NCI-H226 (cell line): Measurements from ENCODE around the gene NPRL2.
A peak's percentile ranks its signal among the peaks of the same experiment; 100 is the strongest.
"Not testable (repeated sequence)": the region's sequence is repeated elsewhere in the genome, so short reads cannot be mapped to it uniquely, and the experiment has no call there.

Experiments
- DNase-seq: peaks from one replicate; pipeline ENCODE4 v3.0.0-alpha.2; 2015

NPRL2 gene

DNA sequence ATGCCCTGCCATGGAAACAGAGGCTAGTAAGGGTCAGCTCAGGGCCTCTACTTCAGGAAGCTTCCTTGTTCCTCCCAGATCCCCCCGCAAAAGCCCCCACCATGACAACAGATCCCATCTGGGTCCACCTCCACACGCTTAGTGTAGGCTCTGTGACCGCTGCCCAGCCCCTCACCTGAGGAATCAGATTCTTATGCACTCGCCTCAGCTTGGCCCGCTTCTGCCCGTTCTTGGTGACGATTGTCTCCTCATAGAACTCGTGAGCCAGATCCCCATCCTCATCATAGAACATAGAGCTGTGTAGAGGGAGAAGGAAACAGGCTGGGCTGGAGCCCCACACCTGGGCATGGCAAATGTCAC, 24.4 kb downstream of the NPRL2 start:
- DNase-seq = no peak

DNA sequence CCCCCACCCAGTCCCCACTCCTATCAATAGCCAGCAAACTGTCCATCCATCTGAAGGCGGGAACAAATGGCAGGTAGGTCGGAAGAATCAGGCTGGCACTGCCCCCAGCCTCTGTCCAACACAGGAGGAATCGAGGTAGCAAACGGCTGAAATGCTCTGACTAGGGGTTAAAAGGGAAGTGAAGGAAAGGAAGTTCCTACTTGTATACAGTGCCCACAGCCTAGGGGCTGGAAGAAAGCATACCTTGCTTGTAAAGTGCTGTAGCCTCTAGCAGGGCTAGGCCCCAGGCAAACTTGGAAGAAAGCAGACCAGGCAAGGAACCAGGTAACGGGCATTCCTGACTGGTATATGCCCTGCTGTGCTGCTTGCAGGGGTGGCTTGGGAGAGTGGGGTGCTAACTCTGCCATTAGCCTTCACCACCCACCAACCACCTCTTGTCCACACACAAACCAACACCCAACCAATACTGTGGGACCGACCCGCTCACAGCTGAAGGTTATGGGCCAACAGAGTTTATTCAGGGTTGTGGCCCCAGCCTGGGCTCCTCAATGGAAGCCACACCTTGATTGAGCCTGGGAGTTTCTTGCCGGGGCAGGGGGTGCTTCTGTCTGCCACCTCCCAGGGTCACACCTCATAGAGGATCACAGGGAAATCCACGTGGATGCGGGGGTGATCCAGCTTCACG, 24.9 kb downstream of the NPRL2 start:
- DNase-seq = no peak

DNA sequence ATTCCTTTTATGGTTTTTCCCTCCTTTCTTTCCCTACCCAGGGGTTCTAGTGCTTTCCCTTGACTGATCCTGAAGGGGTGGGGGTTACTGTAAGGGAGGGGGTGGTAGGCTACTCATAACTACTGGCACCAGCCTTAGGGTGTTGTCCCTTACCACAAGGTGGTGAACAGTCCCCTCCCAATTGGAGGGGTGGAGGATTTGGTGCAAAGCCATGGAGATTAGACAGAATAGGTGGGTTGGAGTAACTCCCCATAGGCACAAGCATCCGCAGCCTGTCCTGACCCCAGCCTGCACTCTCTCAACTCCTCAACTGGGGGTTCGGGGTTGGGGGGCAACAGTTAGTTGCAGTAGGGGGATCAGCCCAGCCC, 25.5 kb downstream of the NPRL2 start:
- no peak for DNase-seq

DNA sequence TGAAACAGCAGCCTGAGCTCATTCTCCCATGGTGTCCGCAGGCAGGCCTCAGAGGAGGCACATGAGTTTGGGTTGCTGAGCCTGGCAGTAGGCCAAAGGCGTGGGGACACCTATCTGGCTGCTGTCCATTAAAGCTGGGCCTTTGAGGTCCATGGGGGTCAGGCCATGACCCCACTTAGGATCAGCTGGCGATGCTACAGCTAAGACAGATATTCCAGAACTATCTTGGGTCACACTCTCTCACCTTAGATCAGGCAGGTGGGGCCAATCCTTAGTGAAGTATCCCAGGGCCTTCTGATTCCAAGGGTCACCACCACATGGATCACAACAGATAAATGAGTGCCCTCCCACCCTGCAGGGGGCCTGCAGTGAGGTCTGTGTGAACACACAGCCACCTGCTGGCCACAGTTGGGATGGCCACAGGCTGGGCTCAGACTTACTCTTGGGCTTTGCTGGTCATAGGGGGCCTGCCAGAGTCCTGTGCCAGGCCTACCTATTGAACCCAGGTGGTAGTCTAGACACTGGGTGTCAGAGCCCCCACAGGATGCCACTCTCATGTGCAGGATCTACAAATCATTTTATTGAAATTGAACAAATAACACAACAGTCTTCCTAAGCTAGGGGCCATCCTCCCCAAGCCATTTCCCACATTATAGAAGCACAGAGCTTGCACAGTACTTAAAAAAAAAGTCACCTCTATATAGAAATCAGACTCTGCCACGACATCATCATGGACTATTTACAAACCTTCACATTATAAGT, 26.0 kb downstream of the NPRL2 start:
- DNase-seq = no peak

DNA sequence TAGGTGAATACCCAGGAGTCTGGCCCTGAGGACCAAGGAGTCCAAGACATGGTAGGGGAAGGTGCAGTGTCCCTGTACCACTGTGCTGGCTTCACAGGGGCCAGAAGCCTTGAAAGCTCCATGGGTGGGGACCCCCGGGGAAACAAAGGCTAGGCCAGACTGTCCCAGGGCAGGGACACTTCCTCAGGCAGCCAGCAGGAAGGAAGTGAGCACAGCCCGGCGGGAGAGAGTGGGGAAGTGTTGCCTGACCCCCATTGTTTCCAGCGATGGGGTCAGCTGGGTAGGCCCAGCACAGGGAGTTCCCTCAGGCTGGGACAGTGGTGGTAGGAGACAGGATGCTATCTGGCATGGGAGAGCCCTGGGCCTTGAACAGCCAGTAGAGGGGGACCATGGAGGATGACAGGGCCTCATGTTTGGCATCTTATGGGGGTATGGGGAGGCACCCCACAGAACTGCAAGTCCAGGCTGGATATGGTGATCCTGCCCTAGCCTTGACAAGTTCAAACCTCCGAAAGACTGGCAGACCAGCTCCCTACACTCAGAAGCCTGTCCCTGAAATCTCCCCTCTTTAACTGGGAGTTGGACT, 26.9 kb downstream of the NPRL2 start:
- DNase-seq = no peak

DNA sequence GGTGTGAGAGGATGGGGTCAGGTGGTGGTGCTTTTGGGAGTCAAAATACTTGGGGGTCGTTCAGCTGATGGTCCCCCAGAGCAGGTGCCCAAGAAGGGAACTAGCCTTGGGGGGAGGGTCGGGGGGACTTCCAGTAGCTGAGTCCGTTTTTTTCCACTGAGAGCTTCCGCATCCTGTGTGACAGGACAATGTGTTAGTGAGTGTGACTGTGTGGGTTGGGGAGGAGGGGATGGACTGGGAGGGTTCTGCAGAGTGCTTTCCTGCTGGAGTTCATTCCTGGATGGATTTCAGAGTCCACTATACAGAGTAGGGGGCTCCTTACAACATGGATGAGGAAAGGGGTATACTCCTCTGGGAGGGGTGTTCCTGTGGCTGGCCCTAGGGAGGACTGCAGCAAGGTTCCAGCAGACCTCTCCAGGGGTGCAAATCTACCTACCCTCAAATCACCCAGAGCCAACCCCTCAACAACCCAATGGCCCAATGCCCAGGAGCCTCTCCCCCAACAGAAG, 27.4 kb downstream of the NPRL2 start:
- no peak for DNase-seq

DNA sequence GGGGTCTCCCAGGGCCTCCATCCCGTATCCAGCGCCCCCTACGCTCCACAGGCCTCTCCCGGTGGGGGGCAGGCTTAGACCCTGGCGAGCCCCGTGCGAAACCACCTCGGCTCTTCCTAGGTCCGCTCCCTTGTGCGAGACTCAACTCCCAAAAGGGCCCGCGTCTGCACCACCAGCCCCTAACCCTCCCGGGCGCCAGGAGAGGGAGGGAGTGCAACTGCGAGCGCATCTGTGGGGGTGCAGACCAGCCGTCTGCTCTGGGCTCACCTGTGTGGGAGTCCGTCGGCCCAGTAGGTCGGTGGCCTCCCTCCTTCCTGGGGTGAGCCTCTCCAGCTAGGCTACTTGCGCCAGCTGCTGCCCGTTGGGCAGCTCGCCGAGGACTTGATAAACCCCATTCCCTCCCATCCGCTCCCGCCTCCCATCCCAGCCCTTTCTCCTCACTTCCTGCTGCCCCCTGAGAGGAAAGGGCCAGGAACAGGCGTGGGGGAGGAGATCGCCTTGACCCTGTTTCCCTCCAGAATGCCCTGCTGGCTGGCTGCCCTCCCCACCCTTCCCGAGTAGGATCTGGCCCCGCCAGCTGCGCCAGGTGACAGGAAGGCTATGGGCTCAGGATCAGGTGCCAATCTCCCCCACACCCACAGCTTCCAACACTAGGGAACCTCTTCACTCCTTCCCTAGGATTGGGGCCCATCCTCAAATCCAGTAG, 28.0 kb downstream of the NPRL2 start, which contains the start of gene HYAL2:
Gene HYAL2, minus strand, starts transcription at position 360 of the 706 bp plus-strand sequence. CDS start 2,256 bp downstream, outside the sequence.
- no peak for DNase-seq

DNA sequence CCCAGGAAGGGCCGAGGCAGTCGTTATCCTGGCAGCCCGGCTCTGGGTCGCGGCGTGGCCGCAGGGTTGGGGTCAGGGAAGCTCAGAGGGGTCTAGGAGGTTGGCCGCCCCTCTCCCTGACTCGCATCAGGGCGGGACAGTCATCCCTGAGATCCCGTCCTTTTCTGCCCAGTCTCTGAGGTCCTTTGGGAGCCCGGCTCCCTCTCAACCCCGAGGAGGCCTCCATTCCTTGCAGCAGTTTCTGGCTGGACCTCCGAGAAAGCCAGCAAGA, 28.5 kb downstream of the NPRL2 start:
- DNase-seq = no peak

DNA sequence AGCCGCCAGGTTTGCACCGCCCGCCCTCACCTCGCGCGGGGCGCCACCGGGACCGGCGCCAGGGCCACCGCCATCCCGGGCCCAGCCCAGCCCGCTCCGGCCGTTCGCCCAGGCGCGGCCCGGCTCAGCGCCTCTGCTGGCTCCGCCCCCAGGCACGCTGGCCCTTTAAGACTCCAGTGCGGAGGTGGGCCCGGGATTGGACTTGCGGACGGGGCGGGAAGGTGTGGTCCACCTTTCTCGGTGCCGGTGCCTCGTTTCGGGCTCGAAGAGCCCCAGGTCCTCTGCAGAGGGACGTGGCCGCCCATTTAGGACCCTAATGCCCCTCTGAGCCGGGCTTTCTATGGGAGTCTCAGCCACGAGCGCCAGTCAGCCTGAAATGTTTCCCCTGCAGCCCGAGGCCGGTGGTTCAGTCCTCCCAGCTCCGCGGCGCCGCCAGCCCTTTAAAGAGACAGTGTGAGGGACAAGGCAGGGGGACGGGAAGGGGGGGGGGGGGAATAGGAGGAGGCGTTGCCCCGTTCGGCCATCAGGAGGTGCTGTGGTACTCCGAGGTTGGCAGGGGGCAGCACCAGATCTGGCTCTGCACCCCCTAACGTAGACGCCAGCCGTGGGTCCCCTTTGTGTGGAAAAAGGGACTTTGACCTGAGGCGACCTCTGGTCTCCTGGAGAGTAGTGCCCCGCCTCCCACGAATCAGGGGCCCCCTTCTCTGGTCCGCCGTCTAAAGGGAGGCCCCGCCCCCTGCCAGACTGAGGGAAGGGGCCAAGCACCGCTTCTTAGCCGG, 29.1 kb downstream of the NPRL2 start:
- peak; percentile 69 for DNase-seq

DNA sequence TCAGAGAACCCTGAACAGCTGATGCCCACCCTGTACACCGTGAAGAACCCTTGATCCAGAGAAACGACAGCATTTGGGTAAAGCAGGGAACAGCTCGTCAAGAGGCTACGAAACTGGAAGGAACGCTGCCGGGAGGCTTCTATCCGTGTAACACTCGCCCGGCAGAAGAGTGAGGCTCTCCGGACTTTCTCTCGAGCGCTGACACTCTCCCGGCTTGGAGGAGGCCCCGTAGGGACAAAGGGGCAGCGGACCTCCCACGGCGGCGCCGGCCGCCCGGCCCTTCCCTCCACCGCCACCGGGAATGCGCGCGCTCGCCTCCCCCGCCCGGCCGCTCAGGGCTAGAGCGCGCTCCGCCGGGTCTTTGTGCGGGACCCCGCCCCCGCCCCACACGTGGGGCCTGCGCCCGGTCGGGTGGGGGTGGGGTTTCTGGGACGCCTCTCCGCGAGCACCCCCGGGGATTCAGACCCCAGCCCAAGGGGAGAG, 29.7 kb downstream of the NPRL2 start:
- DNase-seq = no peak

DNA sequence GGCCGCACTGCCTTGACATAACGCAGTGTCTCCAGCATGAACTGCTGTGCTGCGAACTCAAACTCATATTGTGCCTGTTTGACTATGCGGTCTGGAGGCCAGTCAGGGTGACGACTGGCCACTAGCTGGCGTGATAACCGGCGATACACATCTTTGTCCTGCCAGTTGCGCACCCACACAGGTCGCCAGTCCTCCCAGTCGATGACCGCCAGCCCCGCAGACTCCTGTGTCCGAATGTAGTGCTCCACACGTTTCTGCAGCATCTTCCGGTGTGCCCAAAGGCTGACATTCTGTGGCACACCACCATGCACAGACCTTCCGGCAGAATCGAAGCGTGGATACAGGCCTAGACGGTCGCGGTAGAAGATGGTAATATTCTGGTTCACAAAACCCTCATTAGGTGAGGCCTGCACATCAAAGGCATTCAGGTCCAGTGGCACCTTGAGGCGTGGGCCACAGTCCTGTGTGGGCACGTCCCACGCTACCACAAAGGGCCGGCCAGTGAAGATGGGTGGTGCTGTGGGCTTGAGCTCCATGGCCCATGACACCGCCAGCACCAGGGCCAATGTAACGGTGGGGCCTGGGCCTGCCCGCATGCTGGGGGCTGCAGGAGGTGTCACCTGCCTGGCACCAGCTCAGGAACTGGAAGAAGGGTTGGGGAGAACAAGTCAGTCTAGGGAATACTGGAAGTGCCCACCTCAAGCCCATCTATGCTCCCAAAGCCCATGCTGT, 30.5 kb downstream of the NPRL2 start:
- no peak for DNase-seq

DNA sequence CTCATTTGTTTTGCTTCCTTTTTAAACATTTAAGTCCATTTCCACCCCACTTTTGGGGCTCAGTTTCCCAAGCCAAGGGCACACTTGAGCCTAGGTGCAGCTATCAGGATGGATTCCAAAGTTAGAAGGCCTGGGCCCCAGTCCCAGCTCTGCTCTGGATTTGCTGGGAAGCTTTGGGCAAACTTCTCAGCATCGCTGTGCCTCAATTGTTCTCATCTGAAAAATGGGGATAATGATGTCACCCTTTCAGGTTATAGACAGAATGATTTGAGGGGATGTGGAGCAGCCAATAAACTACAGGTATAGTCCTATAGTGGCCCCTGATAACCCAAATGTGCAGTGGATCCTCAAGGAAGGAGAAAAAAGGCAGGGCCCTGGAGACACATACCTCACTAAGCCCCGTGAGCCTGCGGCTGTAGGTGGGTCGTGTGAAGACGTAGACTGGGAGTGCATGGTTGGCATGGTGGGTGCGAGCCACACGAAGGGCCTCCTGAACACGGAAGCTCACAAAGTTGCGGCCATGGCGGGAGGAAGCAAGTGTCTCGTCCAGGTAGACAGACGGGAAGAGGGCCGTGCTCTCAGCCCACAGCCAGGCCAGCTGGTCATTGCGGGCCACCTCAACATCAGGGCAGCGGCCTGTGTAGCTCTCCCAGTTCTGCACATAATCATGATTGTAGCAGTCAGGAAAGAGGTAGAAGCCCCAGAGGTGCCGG, 31.2 kb downstream of the NPRL2 start:
- DNase-seq = no peak

DNA sequence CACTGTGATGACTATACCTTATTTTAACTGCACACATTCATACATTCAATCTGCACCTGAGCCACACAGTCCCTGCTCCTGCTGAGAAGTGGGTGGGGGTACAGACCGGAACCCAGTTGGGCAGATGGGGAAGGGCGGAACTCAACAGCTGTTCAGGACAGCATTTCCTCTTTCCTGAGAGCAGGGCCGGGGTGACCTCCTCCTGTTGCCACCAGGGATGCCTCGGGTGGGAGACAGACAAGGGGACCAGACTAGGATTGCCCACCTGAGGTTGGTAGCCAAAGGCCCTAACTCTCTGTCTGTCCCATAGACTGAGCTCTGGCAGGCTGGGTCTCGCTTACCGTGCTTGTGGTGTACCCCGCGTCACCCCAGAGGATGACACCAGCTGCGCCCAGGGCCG, 32.0 kb downstream of the NPRL2 start:
- no peak for DNase-seq

DNA sequence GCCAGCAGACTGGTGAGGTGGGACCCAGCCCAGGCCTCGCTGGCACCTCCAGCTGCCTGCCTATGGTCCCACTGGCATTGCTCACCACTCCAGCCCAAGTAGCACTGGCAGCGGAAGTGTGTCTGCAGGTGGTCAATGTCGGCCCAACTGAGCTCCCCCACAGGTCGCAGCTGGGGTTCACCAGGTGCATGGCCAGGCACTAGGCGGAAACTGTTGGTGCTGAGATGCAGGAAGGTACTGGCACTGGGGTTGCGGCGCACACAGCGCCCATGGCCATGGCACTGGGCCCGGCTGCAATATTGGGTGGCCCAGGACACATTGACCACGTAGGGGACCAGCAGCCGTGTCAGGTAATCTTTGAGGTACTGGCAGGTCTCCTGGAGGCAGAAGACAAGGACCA, 32.4 kb downstream of the NPRL2 start:
- DNase-seq = no peak

DNA sequence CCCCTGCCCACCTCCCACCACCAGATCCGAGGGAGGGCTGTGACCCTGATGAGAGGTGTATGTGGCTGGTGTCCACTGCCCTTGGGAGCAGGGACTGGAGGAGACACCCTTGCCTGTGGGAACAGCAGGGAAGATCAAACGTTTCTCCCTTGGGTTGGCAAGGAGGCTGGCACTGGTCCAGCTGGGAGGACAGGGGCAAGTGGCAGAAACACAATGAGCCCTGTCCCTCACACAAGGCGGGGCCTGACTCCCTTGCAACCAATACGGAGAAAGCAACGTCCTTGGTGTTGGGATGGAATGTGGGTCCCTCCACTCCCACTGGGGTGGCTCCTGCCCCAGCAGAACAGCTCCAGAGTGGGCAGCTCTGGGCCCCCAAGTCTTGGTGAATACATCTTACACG, 33.3 kb downstream of the NPRL2 start:
- no peak for DNase-seq

DNA sequence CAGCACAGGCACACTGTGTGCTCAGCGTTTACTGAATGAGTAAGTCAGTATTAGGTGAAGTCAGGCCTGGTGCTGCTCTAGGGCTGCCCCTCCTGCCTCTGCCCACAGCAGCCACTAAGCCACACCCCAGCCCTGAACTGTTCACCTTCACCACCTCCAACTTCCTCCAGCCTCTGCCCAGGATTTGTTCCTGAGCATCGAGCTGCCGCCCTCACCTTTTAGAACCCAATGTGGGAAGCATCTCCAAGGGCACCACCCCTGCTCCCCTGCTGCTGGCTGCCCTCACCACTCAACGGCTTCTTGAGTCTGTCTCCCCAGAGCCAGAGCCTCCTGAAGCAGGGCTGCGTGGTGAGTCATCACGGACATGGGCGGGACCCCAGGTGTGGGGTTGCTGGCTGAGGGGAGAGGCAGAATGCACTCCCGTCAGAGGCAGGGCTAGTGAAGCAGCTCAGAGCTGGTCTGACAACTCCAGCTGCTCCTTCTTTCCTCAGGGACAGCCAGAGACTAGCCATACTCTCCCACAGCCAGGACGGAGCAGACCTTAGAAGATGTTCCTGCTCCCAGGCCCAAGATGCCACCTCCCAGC, 33.8 kb downstream of the NPRL2 start:
- peak; percentile 85 for DNase-seq

DNA sequence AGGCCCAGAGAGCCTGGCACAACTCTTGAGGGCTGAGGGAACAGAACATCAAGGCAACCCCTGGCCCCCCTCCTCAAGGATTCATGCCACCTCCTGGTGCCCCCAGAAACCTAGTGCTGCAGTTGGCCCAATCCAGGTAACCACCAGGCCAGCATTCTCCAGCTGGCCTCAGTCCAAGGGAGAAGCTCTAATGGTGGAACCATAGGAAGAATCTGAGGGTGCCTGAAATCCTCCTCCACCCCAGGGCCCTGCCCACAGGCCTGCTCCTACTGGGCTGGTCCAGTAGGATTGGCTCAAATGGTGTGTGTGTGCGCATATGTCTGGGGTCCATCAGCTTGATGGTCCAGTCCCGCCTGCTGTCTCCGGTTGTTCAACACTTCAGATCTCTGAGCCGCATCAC, 35.8 kb downstream of the NPRL2 start:
- no peak for DNase-seq

DNA sequence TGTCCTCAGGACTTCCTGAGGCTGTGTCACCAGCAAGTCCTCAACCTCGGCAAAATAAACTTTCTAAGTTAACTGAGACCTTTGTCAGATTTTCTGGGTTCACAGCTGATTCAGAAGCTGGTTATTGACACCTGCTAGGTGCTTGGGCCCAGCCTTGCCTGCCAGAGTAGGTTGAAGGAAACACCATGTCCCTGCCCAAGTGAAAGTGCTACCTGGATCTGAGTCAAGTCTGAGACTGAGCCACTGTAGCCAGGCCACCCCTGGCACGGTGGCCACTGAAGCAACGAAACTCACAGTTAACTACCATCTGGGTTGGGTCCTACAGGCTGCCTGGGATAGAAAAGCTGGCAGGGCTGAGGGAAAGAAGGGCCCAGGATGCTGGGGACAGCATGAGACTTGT, 36.2 kb downstream of the NPRL2 start:
- DNase-seq = no peak

DNA sequence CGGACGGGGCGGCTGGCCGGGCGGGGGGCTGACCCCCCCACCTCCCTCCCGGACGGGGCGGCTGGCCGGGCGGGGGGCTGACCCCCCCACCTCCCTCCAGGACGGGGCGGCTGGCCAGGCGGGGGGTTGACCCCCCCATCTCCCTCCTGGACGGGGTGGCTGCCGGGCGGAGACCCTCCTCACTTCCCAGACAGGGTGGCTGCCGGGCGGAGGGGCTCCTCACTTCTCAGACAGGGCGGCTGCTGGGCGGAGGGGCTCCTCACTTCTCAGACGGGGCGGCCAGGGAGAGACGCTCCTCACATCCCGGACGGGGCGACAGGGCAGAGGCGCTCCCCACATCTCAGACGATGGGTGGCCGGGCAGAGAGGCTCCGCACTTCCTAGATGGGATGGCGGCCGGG, 38.5 kb downstream of the NPRL2 start:
- DNase-seq = not testable (repeated sequence)

DNA sequence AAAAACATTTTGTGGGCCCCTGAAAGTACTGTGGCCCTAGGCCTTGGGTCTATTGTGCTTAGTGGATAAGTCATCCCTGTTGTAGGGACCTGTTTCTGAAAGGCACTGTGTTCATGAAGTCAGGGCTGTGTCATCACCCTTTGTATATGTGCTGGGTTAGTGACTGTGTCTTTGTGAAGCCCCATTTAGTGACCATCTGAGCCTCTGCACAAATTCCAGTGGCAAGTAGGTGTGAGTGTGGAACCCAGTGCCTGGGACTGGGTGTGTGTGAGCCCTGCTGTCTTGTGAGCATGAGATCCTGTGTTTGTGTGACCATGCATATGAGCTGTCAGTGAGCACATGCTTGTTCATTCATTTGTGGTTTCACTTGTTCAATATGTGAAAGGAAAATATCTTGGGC, 46.0 kb downstream of the NPRL2 start:
- DNase-seq = no peak
